Muscle layer of colon (tissue), 2 donors: ENCODE data around the gene VAPB.

Experiments used
- H3K27ac ChIP-seq: one replicate; pipeline ENCODE4 v1.7.0; 2013; ENCODE audit warnings: low read depth, mild to moderate bottlenecking, low read length, moderate library complexity
- H3K27me3 ChIP-seq, 2 donors: one replicate each; pipeline ENCODE4 v1.7.0; 2013; ENCODE audit warnings: low read length in 2 of 2, mild to moderate bottlenecking in 2 of 2; ENCODE audit not compliant: insufficient read depth in 2 of 2, control insufficient read depth in 1 of 2
- H3K36me3 ChIP-seq: one replicate; pipeline ENCODE4 v1.7.0; 2013; ENCODE audit warnings: mild to moderate bottlenecking, low read length; ENCODE audit not compliant: insufficient read depth
- H3K4me1 ChIP-seq: one replicate; pipeline ENCODE4 v1.7.0; 2013; ENCODE audit warnings: mild to moderate bottlenecking, low read length; ENCODE audit not compliant: insufficient read depth
- H3K4me3 ChIP-seq, 2 donors: one replicate each; pipeline ENCODE4 v1.7.0; 2013; ENCODE audit warnings: low read length in 2 of 2, low read depth in 1 of 2, mild to moderate bottlenecking in 1 of 2, moderate library complexity in 1 of 2
- H3K9ac ChIP-seq: one replicate; pipeline ENCODE4 v1.7.0; 2013; ENCODE audit warnings: low read length
- H3K9me3 ChIP-seq: one replicate; pipeline ENCODE4 v1.7.0; 2013; ENCODE audit warnings: mild to moderate bottlenecking, low read length
- donor health status: abdominal sarcoma.
- donor health status: Adenocarcinoma of cecum.

The VAPB gene

GRCh38 chr20:58397429-58397828 lies 8.4 kb downstream of the VAPB start:
- no peak overlapping the region for H3K27ac ChIP-seq
- H3K9me3 ChIP-seq: no peaks in the 10 kb centered on the region
- no peak overlapping the region for H3K4me3 ChIP-seq
- H3K9ac ChIP-seq: no peak overlapping the region
- H3K27me3 ChIP-seq: no peaks in the 10 kb centered on the region
- peaks cover 9% of the 10 kb centered on the region for H3K4me1 ChIP-seq
- no peaks in the 10 kb centered on the region for H3K36me3 ChIP-seq

GRCh38 chr20:58398254-58398653 lies 9.2 kb downstream of the VAPB start:
- Histone ChIP-seq H3K4me3 (no peak overlapping the region), H3K4me1 (peaks cover 6% of the 10 kb centered on the region), H3K36me3 (no peaks in the 10 kb centered on the region), H3K27me3 (no peaks in the 10 kb centered on the region), H3K9me3 (no peaks in the 10 kb centered on the region), H3K9ac (no peak overlapping the region), H3K27ac (no peak overlapping the region)

DNA sequence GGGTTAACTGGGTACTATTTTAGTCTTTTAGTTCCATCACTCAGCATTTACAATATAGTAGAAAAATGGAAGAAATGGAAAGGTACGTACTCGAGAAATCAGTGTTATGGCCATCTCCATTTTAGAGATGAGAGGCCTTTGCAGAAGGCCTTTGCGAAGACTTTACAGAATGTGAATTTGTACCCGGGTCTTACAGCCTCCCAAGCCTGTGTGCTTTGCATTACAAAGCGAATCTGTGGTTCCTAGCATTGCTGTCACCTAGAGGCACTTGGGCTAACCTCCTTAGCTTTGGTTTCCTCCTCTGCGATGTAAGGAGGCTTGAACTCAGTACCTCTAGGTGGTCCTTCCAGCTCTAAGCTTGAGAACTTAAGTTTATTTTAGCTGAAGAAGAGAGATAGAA lies 10.9 kb downstream of the VAPB start:
- Histone ChIP-seq H3K27me3 (no peaks in the 10 kb centered on the region), H3K4me3 (no peak overlapping the region), H3K4me1 (peaks cover 13% of the 10 kb centered on the region), H3K9me3 (no peaks in the 10 kb centered on the region), H3K9ac (no peak overlapping the region), H3K27ac (no peak overlapping the region), H3K36me3 (no peaks in the 10 kb centered on the region)

DNA sequence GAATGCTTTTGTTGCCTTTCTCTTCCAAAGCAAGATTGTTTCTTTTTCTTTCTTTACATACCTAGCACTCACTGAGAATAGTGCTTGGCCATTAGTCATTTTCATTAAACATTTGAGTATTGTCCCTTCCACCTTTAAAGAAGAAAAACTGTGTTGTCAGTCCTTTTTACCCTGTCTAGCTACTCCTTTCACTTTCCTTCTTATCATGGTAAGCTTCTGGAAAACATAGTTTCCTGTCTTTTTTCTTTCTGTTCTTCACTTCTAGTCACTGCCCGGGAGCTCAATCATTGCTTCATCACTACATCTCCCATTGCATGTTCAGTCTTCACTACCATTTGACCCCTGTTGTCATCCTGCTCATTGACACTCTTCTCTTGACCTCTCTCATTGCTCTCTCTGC lies 12.1 kb downstream of the VAPB start:
- H3K36me3 ChIP-seq: no peaks in the 10 kb centered on the region
- no peaks in the 10 kb centered on the region for H3K9me3 ChIP-seq
- no peaks in the 10 kb centered on the region for H3K27me3 ChIP-seq
- H3K4me3 ChIP-seq: no peak overlapping the region
- H3K4me1 ChIP-seq: peaks cover 17% of the 10 kb centered on the region
- H3K27ac ChIP-seq: no peak overlapping the region
- H3K9ac ChIP-seq: no peak overlapping the region

DNA sequence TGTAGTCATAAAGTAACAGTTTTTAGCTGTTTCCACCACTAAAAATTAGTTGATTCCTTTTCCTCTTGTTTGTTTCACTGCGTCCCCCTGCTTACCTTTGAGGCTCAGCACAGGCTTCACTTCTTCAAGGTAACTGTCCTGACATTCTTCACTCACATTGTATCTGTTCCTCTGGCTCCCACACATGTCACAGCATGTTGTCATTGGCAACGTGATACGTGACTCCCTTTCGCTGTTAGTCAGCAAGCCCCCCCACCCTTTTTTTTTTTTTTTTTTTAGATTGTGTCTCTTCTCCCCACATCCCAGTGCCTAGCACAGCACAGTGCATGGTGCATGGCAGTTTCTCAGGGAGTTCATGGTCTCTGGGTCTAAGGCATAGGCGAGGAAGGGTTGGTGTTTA lies 13.3 kb downstream of the VAPB start:
- H3K36me3 ChIP-seq: no peaks in the 10 kb centered on the region

DNA sequence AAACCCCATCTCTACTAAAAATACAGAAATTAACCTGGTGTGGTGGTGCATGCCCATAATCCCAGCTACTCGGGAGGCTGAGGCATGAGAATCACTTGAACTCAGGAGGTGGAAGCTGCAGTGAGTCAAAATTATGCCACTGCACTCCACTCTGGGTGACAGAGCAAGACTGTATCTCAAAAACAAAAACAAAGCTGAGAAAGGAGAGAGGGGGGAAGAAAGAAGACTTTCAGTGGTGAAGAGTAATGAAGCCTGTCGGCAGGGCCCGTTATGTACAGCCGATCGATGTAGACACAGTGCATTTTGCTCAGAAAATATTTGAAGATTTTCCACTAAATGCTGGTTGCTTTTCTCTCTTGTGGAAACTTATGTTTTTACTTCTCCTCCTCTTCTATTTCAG lies 13.8 kb downstream of the VAPB start:
- Histone ChIP-seq H3K4me1 (peaks cover 21% of the 10 kb centered on the region), H3K9me3 (no peaks in the 10 kb centered on the region), H3K27me3 (no peaks in the 10 kb centered on the region), H3K4me3 (no peak overlapping the region), H3K9ac (no peak overlapping the region), H3K27ac (no peak overlapping the region), H3K36me3 (no peaks in the 10 kb centered on the region)

More for the DNA sequence above, 13.3 kb downstream of the VAPB start:
- Histone ChIP-seq H3K27me3 (no peaks in the 10 kb centered on the region), H3K9me3 (no peaks in the 10 kb centered on the region), H3K27ac (no peak overlapping the region), H3K4me3 (no peak overlapping the region), H3K9ac (no peak overlapping the region), H3K4me1 (peaks cover 17% of the 10 kb centered on the region)

GRCh38 chr20:58403272-58403671 lies 14.2 kb downstream of the VAPB start:
- Histone ChIP-seq H3K9me3 (no peaks in the 10 kb centered on the region), H3K4me1 (peaks cover 26% of the 10 kb centered on the region), H3K4me3 (no peak overlapping the region), H3K36me3 (no peaks in the 10 kb centered on the region), H3K9ac (no peak overlapping the region), H3K27me3 (no peaks in the 10 kb centered on the region), H3K27ac (no peak overlapping the region)

DNA sequence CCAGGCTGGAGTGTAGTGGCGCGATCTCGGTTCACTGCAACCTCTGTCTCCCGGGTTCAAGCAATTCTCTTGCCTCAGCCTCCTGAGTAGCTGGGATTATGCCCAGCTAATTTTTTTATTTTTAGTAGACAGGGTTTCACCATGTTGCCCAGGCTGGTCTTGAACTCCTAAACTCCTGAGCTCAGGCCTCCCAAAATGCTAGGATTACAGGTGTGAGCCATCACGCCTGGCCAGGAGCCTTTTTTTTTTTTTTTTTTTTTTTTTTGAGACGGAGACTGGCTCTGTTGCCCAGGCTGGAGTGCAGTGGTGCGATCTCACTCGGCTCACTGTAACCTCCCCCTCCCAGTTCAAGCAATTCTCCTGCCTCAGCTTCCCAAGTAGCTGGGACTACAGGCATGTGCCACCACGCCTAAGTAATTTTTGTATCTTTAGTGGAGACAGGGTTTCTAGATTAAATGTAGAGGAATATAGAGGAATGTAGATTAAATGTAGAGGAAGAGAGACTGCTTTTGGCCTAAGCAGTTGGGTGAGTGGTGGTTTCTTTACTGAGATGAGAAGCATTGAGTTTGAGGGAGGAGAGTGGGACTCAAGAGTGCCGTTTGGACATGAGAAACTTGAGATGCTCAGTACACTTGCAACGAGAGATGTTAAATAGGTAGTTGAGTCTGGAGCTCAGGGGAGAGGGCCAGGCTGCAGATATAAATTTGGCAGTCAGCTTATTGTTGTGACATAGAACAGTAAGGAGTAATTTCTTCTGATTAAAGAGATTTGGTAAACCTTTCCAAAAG lies 16.7 kb downstream of the VAPB start:
- Histone ChIP-seq H3K27me3 (no peaks in the 10 kb centered on the region), H3K27ac (no peak overlapping the region), H3K9me3 (no peaks in the 10 kb centered on the region), H3K9ac (no peak overlapping the region), H3K36me3 (no peaks in the 10 kb centered on the region), H3K4me3 (no peak overlapping the region), H3K4me1 (peaks cover 30% of the 10 kb centered on the region)

GRCh38 chr20:58406422-58407001 lies 17.5 kb downstream of the VAPB start:
- no peak overlapping the region for H3K4me3 ChIP-seq
- no peaks in the 10 kb centered on the region for H3K36me3 ChIP-seq
- no peak overlapping the region for H3K9ac ChIP-seq
- peaks cover 30% of the 10 kb centered on the region for H3K4me1 ChIP-seq
- H3K27me3 ChIP-seq: no peaks in the 10 kb centered on the region
- H3K27ac ChIP-seq: no peak overlapping the region
- no peaks in the 10 kb centered on the region for H3K9me3 ChIP-seq

GRCh38 chr20:58407201-58407873 lies 18.3 kb downstream of the VAPB start:
- Histone ChIP-seq H3K27ac (no peak overlapping the region), H3K36me3 (no peaks in the 10 kb centered on the region), H3K27me3 (no peaks in the 10 kb centered on the region), H3K9me3 (no peaks in the 10 kb centered on the region), H3K4me1 (peaks cover 35% of the 10 kb centered on the region), H3K4me3 (no peak overlapping the region), H3K9ac (no peak overlapping the region)

- H3K27ac ChIP-seq: no peak overlapping the region
- H3K36me3 ChIP-seq: no peaks in the 10 kb centered on the region
- no peaks in the 10 kb centered on the region for H3K9me3 ChIP-seq
- H3K27me3 ChIP-seq: no peaks in the 10 kb centered on the region
- no peak overlapping the region for H3K9ac ChIP-seq
- no peak overlapping the region for H3K4me3 ChIP-seq
- peaks cover 35% of the 10 kb centered on the region for H3K4me1 ChIP-seq
Measured at GRCh38 chr20:58407966-58408557, 19.0 kb downstream of the VAPB start.
